ENCODE data around the gene SLC9A9.

The SLC9A9 gene

GRCh38 chr3:143538061-143538460 lies 310.2 kb downstream of the SLC9A9 start:
- CTCF ChIA-PET: interaction anchor here (1.1 to 2.6 kb wide), 3 partner anchors 11 to 30 kb away, joined by 4 to 10 read pairs (median 7); no protein-coding TSS in a partner anchor
- POLR2A ChIA-PET: no interaction called here

DNA sequence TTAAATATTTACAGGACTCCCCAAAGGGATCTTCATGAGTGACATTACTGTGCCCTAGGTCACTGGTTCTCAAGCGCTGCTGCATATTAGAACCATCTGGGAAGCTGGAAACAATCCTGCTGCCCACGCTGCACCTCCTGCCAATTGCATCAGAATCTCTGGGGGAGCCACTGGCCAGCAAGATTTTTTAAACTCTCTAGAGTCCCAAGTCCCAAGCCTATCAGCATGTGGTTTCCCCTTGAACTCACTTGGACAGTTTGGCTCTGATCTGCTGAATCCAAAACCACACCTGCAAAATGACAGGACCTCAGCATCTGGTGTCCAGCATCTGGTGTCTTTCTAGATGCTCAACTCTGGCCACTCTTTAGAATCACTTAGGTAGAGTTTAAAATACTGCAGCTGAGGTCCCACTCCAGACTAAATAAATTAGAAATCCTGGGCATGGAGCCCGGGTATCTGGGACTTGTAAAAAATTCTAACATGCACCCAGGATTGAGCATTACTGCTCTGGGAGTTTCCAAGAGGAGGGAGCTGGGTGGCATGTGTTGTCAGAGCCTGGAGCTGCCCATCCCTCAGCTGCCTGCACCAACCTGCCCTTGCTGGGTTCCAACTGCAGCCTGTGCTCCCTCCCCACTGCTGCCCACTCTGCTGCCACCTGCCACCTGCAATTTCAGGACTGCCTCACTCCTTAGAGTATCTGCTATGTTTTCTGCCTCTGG lies 311.3 kb downstream of the SLC9A9 start:
- ChIA-PET POLR2A (no interaction called here), CTCF (interaction anchor here (1.1 to 2.6 kb wide), 7 partner anchors 11 to 138 kb away, joined by 3 to 10 read pairs (median 5); no protein-coding TSS in a partner anchor)
- TF ChIP-seq CTCF (IDR thresholded peaks at IDR 0.05; ENCODE audit: control extremely low read depth, extremely low read depth, low read depth, missing control alignments): no peak
- peak; percentile 16 for DNase-seq (ENCODE audit: extremely low spot score)

More at GRCh38 chr3:143538061-143538460, 310.2 kb downstream of the SLC9A9 start:
- TF ChIP-seq CTCF (IDR thresholded peaks at IDR 0.05; ENCODE audit: control extremely low read depth, extremely low read depth, low read depth, missing control alignments): no peak
- DNase-seq (ENCODE audit: extremely low spot score): no peak

DNA sequence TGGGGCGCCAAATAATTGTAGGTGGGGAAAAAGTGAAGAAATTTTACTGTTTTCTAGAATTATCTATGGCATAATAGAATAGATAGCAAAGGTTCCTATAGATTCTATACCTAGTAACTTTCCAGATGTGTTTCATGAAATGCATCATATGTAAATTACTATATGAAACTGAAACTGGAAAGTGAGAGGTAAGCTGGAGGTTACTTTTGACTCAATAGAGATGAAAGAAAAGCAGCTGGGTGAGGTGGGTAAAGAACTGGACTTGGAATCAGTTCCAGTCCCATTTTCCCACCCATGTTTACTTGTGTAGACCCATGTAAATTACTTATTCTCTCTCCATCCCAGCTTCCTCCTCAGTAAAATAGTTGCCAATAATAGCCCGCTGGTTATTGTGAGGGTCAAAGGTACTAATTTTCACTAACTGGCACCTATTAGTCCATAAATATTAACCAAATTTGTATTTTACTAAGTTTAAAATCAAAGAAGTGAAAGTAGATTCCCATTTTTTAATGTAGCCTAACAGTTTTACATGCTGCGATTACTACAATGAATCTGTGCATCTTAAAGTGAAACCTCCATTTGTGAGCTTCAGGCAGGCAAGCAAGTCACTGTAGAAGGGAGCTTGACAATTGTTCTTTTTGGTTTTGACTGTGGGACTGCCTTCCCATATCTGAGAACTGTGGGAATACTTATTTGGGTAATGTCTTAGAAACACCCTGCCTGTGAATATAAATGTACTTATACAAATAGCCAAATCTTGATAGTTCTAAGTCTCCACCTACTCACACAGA lies 312.1 kb downstream of the SLC9A9 start:
- ChIA-PET POLR2A (no interaction called here), CTCF (interaction anchor here (1.1 to 2.6 kb wide), 7 partner anchors 10 to 139 kb away, joined by 3 to 10 read pairs (median 5); no protein-coding TSS in a partner anchor)
- DNase-seq (ENCODE audit: extremely low spot score): peak; percentile 62
- TF ChIP-seq CTCF (IDR thresholded peaks at IDR 0.05; ENCODE audit: control extremely low read depth, extremely low read depth, low read depth, missing control alignments): no peak

GRCh38 chr3:143533391-143533790 lies 314.9 kb downstream of the SLC9A9 start:
- CTCF ChIA-PET: interaction anchor here (1.7 to 2.7 kb wide), 2 partner anchors 141 kb away, joined by 4 to 10 read pairs; no protein-coding TSS in a partner anchor
- no peak for DNase-seq (ENCODE audit: extremely low spot score)
- POLR2A ChIA-PET: no interaction called here
- no peak for TF ChIP-seq CTCF (IDR thresholded peaks at IDR 0.05; ENCODE audit: control extremely low read depth, extremely low read depth, low read depth, missing control alignments)

- no peak for TF ChIP-seq CTCF (IDR thresholded peaks at IDR 0.05; ENCODE audit: control extremely low read depth, extremely low read depth, low read depth, missing control alignments)
- no peak for DNase-seq (ENCODE audit: extremely low spot score)
- CTCF ChIA-PET: interaction anchor here (1.0 to 2.7 kb wide), 6 partner anchors 17 to 703 kb away, joined by 3 to 10 read pairs (median 3); no protein-coding TSS in a partner anchor
- POLR2A ChIA-PET: no interaction called here
Observed at GRCh38 chr3:143532091-143532490, 316.2 kb downstream of the SLC9A9 start.

- ChIA-PET POLR2A (no interaction called here), CTCF (interaction anchor here (1.1 to 2.7 kb wide), 6 partner anchors 13 to 183 kb away, joined by 3 to 10 read pairs (median 4); no protein-coding TSS in a partner anchor)
- no peak for TF ChIP-seq CTCF (IDR thresholded peaks at IDR 0.05; ENCODE audit: control extremely low read depth, extremely low read depth, low read depth, missing control alignments)
- DNase-seq (ENCODE audit: extremely low spot score): no peak
Observed at GRCh38 chr3:143531101-143531500, 317.2 kb downstream of the SLC9A9 start.
